Neuronal stem cell (in vitro differentiated cells): ENCODE data around the gene FLRT1.
"Not testable (repeated sequence)": the region's sequence is repeated elsewhere in the genome, so short reads cannot be mapped to it uniquely, and the experiment has no call there.

Experiments used
- DNase-seq: peaks from one replicate; pipeline ENCODE4 v3.0.0-alpha.2; 2013; ENCODE audit warnings: low spot score
- H2AFZ ChIP-seq: one replicate; pipeline ENCODE4 v1.6.1; 2013; ENCODE audit warnings: mild to moderate bottlenecking, low read length, inconsistent platforms
- H2AK5ac ChIP-seq: 2 replicates; pipeline ENCODE4 v1.6.1; 2013; ENCODE audit warnings: low read depth, mild to moderate bottlenecking, inconsistent platforms, low read length, moderate library complexity, mixed read lengths
- H2BK120ac ChIP-seq: 2 replicates; pipeline ENCODE4 v1.6.1; 2013; ENCODE audit warnings: low read depth, mild to moderate bottlenecking, inconsistent platforms, low read length, moderate library complexity, mixed read lengths
- H2BK12ac ChIP-seq: one replicate; pipeline ENCODE4 v1.6.1; 2013; ENCODE audit warnings: low read length, inconsistent platforms
- H2BK15ac ChIP-seq: 2 replicates; pipeline ENCODE4 v1.6.1; 2013; ENCODE audit warnings: mild to moderate bottlenecking, low read length, inconsistent platforms, mixed read lengths
- H2BK5ac ChIP-seq: one replicate; pipeline ENCODE4 v1.6.1; 2013; ENCODE audit warnings: inconsistent platforms, mild to moderate bottlenecking, low read length, moderate library complexity
- H3K14ac ChIP-seq: one replicate; pipeline ENCODE4 v1.6.1; 2013; ENCODE audit warnings: low read length, inconsistent platforms
- H3K18ac ChIP-seq: 2 replicates; pipeline ENCODE4 v1.6.1; 2013; ENCODE audit warnings: low read length, inconsistent platforms
- H3K23ac ChIP-seq: 2 replicates; pipeline ENCODE4 v1.6.1; 2013; ENCODE audit warnings: low read depth, mild to moderate bottlenecking, mixed read lengths, low read length, inconsistent platforms; ENCODE audit not compliant: poor library complexity
- H3K27ac ChIP-seq: replicated peaks from 3 replicates; pipeline ENCODE4 v1.5.1; 2013; ENCODE audit warnings: low read length, inconsistent platforms
- H3K27me3 ChIP-seq, 3 experiments: 2 replicates each; pipeline ENCODE4 v1.6.1; 2013; ENCODE audit warnings: low read length in 3 of 3, mild to moderate bottlenecking in 2 of 3, inconsistent platforms in 1 of 3, low read depth in 1 of 3, mixed read lengths in 1 of 3, moderate library complexity in 1 of 3; ENCODE audit not compliant: control insufficient read depth in 3 of 3, insufficient read depth in 3 of 3
- H3K36me3 ChIP-seq, 2 donors: replicated peaks in 1 of 2; 2 replicates each; pipeline ENCODE4 v1.6.1; 2013; ENCODE audit warnings: low read length in 2 of 2; ENCODE audit not compliant: control insufficient read depth in 2 of 2, insufficient read depth in 2 of 2
- H3K4ac ChIP-seq: 2 replicates; pipeline ENCODE4 v1.6.1; 2013; ENCODE audit warnings: inconsistent platforms, mild to moderate bottlenecking, low read length, moderate library complexity
- H3K4me1 ChIP-seq, 2 donors: 1 replicate in 1 of 2; 2 replicates in 1 of 2; pipeline ENCODE4 v1.6.1; 2013; ENCODE audit warnings: low read length in 2 of 2, low read depth in 1 of 2; ENCODE audit not compliant: control insufficient read depth in 2 of 2, insufficient read depth in 1 of 2
- H3K4me2 ChIP-seq: one replicate; pipeline ENCODE4 v1.6.1; 2013; ENCODE audit warnings: mild to moderate bottlenecking, low read length, inconsistent platforms; ENCODE audit not compliant: insufficient read depth, poor library complexity, severe bottlenecking
- H3K4me3 ChIP-seq, 2 donors: 2 replicates each; pipeline ENCODE4 v1.5.1; 2013; ENCODE audit warnings: low read length in 2 of 2, mild to moderate bottlenecking in 2 of 2, inconsistent platforms in 1 of 2, moderate library complexity in 1 of 2
- H3K79me1 ChIP-seq: one replicate; pipeline ENCODE4 v1.6.1; 2013; ENCODE audit warnings: low read depth, mild to moderate bottlenecking, inconsistent platforms, low read length, moderate library complexity
- H3K9ac ChIP-seq: one replicate; pipeline ENCODE4 v1.6.1; 2013; ENCODE audit warnings: mild to moderate bottlenecking, low read depth, low read length, inconsistent platforms; ENCODE audit not compliant: poor library complexity
- H3K9me3 ChIP-seq, 2 donors: replicated peaks in 1 of 2; 2 replicates each; pipeline versions ENCODE3 to v1.6.1; 2013; ENCODE audit warnings: low read length in 2 of 2, mild to moderate bottlenecking in 2 of 2, inconsistent platforms in 1 of 2, low read depth in 1 of 2, mixed read lengths in 1 of 2, moderate library complexity in 1 of 2; ENCODE audit not compliant: control insufficient read depth in 2 of 2, insufficient read depth in 1 of 2
- H4K8ac ChIP-seq: one replicate; pipeline ENCODE4 v1.6.1; 2013; ENCODE audit warnings: low read depth, mild to moderate bottlenecking, inconsistent platforms, low read length, moderate library complexity
- H4K91ac ChIP-seq: one replicate; pipeline ENCODE4 v1.6.1; 2013; ENCODE audit warnings: low read length, low read depth, mild to moderate bottlenecking, inconsistent platforms; ENCODE audit not compliant: poor library complexity
- WGBS, 2 donors: extraction: QIAGEN DNeasy Blood & Tissue Kit; methylation state at CpG; one replicate each; pipeline ENCODE4 v1.1.7; 2013; ENCODE audit warnings: missing lambda C conversion rate in 2 of 2, mixed read lengths in 1 of 2; ENCODE audit not compliant: insufficient read length in 2 of 2, insufficient replicate concordance in 1 of 2; ENCODE audit errors: extremely low coverage in 2 of 2; 5-methylcytosine and 5-hydroxymethylcytosine counted together

The FLRT1 gene

DNA sequence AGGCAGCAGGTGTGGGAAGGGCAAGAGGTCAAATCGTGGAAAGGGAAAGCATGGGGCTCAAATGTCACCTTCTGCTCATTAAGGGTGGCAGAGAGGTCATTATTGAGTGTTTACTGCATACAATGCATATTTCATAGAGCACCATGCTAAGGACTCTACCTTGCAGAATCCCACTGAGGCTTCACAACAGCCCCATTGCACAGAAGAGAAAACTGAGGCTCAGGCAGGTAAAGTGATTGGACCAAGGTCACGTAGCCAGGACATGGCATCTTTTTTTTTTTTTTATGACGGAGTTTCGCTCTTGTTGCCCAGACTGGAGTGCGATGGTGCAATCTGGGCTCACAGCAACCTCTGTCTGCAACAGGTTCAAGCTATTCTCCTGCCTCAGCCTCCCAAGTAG, 7.8 kb downstream of the FLRT1 start:
- Histone ChIP-seq H3K14ac (no peak overlapping the region), H3K4me1 (peaks cover 33 to 35% of the 10 kb centered on the region in 2 donors), H3K9me3 (no peaks in the 10 kb centered on the region), H3K79me1 (no peaks in the 10 kb centered on the region), H4K91ac (no peak overlapping the region), H2BK120ac (no peak overlapping the region), H2AK5ac (no peak overlapping the region), H2BK5ac (no peak overlapping the region), H3K36me3 (no peaks in the 10 kb centered on the region), H3K23ac (no peak overlapping the region), H3K9ac (no peak overlapping the region), H3K4me2 (no peak overlapping the region), H2BK15ac (no peak overlapping the region), H3K4ac (no peak overlapping the region), H3K4me3 (no peak overlapping the region), H3K18ac (peak overlapping the region; percentile 25), H2BK12ac (no peak overlapping the region), H2AFZ (no peak overlapping the region), H3K27me3 (peaks cover 0 to 7% (median 5%) of the 10 kb centered on the region in 3 experiments), H3K27ac (no peak overlapping the region), H4K8ac (no peak overlapping the region)
- DNase-seq, result no peak
- no CpG with 5 or more reads among the region's 5 CpGs for WGBS, 2 donors

GRCh38 chr11:64044730-64045393, 9.1 kb downstream of the FLRT1 start:
- H3K79me1 ChIP-seq, result no peaks in the 10 kb centered on the region
- H2BK5ac ChIP-seq, result peak overlapping the region; percentile 7
- peak overlapping the region; percentile 37 for H3K23ac ChIP-seq
- no CpG with 5 or more reads among the region's 18 CpGs for WGBS, 2 donors
- no peak overlapping the region for H4K91ac ChIP-seq
- no peak overlapping the region for H4K8ac ChIP-seq
- H3K9me3 ChIP-seq, result no peaks in the 10 kb centered on the region
- no peak for DNase-seq
- peaks cover 0 to 1% (median 0%) of the 10 kb centered on the region in 3 experiments for H3K27me3 ChIP-seq
- H2BK15ac ChIP-seq, result peak overlapping the region; percentile 83
- H2BK12ac ChIP-seq, result peak overlapping the region; percentile 76
- H3K4ac ChIP-seq, result no peak overlapping the region
- H3K18ac ChIP-seq, result peak overlapping the region; percentile 72
- H2BK120ac ChIP-seq, result no peak overlapping the region
- H3K36me3 ChIP-seq, result no peaks in the 10 kb centered on the region
- H3K27ac ChIP-seq, result no peak overlapping the region
- H3K4me2 ChIP-seq, result no peak overlapping the region
- H2AFZ ChIP-seq, result no peak overlapping the region
- H3K4me1 ChIP-seq, result peaks cover 33 to 38% of the 10 kb centered on the region in 2 donors
- no peak overlapping the region for H3K9ac ChIP-seq
- H2AK5ac ChIP-seq, result peak overlapping the region; percentile 91
- H3K14ac ChIP-seq, result no peak overlapping the region
- H3K4me3 ChIP-seq, result no peak overlapping the region

GRCh38 chr11:64045700-64046099, 10.0 kb downstream of the FLRT1 start:
- Histone ChIP-seq H3K14ac (no peak overlapping the region), H3K27ac (no peak overlapping the region), H3K36me3 (no peaks in the 10 kb centered on the region), H3K23ac (no peak overlapping the region), H2AK5ac (peak overlapping the region; percentile 94), H2BK5ac (peak overlapping the region; percentile 7), H2BK120ac (no peak overlapping the region), H3K4me2 (no peak overlapping the region), H3K9ac (no peak overlapping the region), H2BK12ac (no peak overlapping the region), H3K79me1 (no peaks in the 10 kb centered on the region), H3K4me3 (no peak overlapping the region), H4K91ac (no peak overlapping the region), H2BK15ac (no peak overlapping the region), H3K4ac (no peak overlapping the region), H2AFZ (no peak overlapping the region), H3K18ac (no peak overlapping the region), H3K9me3 (no peaks in the 10 kb centered on the region), H3K27me3 (no peaks in the 10 kb centered on the region), H3K4me1 (peaks cover 33 to 35% of the 10 kb centered on the region in 2 donors), H4K8ac (no peak overlapping the region)
- WGBS, 2 donors, result no CpG with 5 or more reads among the region's 2 CpGs
- no peak for DNase-seq

GRCh38 chr11:64047373-64047772, 11.6 kb downstream of the FLRT1 start:
- not testable (repeated sequence) for H3K27ac ChIP-seq, H4K8ac ChIP-seq, H2BK5ac ChIP-seq, H4K91ac ChIP-seq, H3K36me3 ChIP-seq, H3K9ac ChIP-seq, H3K27me3 ChIP-seq, H3K4me3 ChIP-seq, H3K4ac ChIP-seq, H3K14ac ChIP-seq, H3K18ac ChIP-seq, DNase-seq, H3K4me2 ChIP-seq, H2AFZ ChIP-seq, H3K9me3 ChIP-seq, H2BK15ac ChIP-seq, H3K79me1 ChIP-seq
- peak overlapping the region; percentile 48 for H3K23ac ChIP-seq
- peaks cover 20 to 22% of the 10 kb centered on the region in 2 donors for H3K4me1 ChIP-seq
- WGBS, 2 donors, result no CpG with 5 or more reads among the region's 8 CpGs
- peak overlapping the region; percentile 87 for H2BK120ac ChIP-seq
- H2BK12ac ChIP-seq, result peak overlapping the region; percentile 89
- peak overlapping the region; percentile 91 for H2AK5ac ChIP-seq
